ENCODE measurements around the gene GLUD1. TPM values are rescaled to one million over a fixed set of nuclear protein-coding genes. Genes with fewer than 3 reads are reported as not detected.
"Not testable (repeated sequence)": the region's sequence is repeated elsewhere in the genome, so short reads cannot be mapped to it uniquely, and the experiment has no call there.

GLUD1 gene
- total and polyA plus RNA-seq, 2 experiments from 2014 or later: 81.8 to 193 TPM

GRCh38 chr10:87038286-87038717 is 56.3 kb downstream of the GLUD1 start:
- no peaks in the 10 kb centered on the region for H3K9me3 ChIP-seq (ENCODE audit: low read depth)
- H3K4me3 ChIP-seq: no peak overlapping the region
- H3K27me3 ChIP-seq: no peaks in the 10 kb centered on the region
- H3K36me3 ChIP-seq: no peaks in the 10 kb centered on the region
- H3K4me1 ChIP-seq (ENCODE audit: low read depth): no peaks in the 10 kb centered on the region
- H3K27ac ChIP-seq: no peak overlapping the region
- no peak for TF ChIP-seq CTCF (IDR thresholded peaks at IDR 0.05; ENCODE audit: low read depth, low read length)
- DNase-seq (ENCODE audit: low read depth in 1 of 2, low spot score in 1 of 2): peak in 1 of 2 donors; percentile 7

GRCh38 chr10:87036623-87037022 is 58.0 kb downstream of the GLUD1 start:
- H3K9me3 ChIP-seq (ENCODE audit: low read depth): no peaks in the 10 kb centered on the region
- no peak for TF ChIP-seq CTCF (IDR thresholded peaks at IDR 0.05; ENCODE audit: low read depth, low read length)
- H3K4me1 ChIP-seq (ENCODE audit: low read depth): no peaks in the 10 kb centered on the region
- H3K4me3 ChIP-seq: no peak overlapping the region
- H3K36me3 ChIP-seq: no peaks in the 10 kb centered on the region
- no peak for DNase-seq (ENCODE audit: low read depth in 1 of 2, low spot score in 1 of 2)
- no peak overlapping the region for H3K27ac ChIP-seq
- no peaks in the 10 kb centered on the region for H3K27me3 ChIP-seq

DNA sequence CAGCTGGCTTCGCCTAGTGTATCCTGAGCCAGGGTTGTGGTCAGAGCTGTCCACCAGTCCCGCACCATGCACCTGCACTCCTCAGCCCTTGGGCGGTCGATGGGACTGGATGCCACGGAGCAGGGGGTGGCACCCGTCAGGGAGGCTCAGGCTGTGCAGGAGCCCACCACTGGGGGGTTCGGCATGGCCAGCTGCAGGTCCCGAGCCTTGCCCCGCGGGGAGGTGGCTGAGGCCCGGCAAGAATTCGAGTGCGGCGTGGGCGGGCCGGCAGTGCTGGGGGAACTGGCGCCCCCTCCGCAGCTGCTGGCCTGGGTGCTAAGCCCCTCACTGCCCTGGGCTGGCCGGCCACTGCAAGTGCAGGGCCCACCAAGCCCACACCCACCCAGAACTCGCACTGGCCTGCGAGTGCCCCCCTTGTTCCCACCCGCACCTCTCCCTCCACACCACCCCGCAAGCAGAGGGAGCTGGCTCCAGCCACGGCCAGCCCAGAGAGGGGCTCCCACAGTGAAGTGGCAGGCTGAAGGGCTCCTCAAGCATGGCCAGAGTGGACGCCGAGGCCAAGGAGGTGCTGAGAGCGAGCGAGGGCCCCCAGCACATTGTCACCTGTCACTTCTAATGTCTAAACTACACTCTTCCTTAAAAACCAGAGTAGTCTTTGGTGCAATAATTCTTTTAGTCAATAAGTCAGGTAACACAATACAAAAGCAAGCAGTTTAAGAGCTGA is 63.6 kb downstream of the GLUD1 start:
- H3K4me3 ChIP-seq: no peak overlapping the region
- TF ChIP-seq CTCF (IDR thresholded peaks at IDR 0.05; ENCODE audit: low read depth, low read length): no peak
- no peaks in the 10 kb centered on the region for H3K27me3 ChIP-seq
- no peak for DNase-seq (ENCODE audit: low read depth in 1 of 2, low spot score in 1 of 2)
- H3K27ac ChIP-seq: no peak overlapping the region
- H3K36me3 ChIP-seq: no peaks in the 10 kb centered on the region
- no peaks in the 10 kb centered on the region for H3K9me3 ChIP-seq (ENCODE audit: low read depth)
- no peaks in the 10 kb centered on the region for H3K4me1 ChIP-seq (ENCODE audit: low read depth)

DNA sequence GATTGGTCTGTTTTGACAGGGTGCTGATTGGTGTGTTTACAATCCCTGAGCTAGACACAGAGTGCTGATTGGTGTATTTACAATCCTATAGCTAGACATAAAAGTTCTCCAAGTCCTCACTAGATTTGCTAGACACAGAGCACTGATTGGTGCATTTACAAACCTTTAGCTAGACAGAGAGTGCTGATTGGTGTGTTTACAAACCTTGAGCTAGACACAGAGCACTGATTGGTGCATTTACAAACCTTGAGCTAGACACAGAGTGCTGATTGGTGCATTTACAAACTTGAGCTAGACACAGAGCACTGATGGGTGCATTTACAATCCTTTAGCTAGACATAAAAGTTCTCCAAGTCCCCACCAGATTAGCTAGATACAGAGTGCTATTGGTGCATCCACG is 64.2 kb downstream of the GLUD1 start:
- H3K27ac ChIP-seq; H3K36me3 ChIP-seq; H3K4me3 ChIP-seq; H3K9me3 ChIP-seq (ENCODE audit: low read depth); DNase-seq (ENCODE audit: low read depth in 1 of 2, low spot score in 1 of 2); H3K27me3 ChIP-seq; H3K4me1 ChIP-seq (ENCODE audit: low read depth): not testable (repeated sequence)

DNA sequence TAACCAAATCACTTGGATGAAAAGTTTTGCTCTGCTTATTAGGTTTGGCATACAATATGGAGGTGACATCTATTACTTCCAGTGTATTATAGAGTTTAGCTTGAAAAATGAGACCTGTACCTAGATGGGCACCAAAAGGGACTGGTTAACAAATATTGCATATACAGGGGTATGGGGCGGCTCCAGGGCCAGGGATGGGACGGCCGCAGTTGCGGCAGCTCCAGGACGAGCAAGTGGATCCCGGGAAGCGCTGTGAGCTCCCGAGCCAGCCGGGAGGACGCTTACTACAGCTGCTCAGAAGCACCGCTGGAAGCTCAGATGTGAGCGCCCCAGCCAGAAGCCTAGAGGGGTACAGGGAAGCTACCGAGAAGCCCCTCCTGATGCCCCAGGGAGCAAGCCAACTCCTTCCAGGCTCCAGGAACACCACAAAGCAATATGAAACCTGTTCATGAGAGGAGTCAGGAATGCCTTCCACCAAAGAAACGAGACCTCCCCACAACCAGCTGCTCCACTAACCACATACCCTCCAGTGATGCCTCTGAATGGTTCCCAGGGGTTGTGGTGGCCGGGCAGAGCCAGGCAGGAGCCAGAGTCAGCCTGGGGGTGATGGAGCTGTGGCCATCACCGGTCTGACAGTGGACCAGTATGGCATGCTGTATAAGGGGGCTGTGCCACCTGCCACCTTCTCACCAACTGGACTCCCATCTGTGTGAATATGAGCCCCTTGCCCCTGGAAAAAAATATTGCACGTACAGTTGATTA is 67.7 kb downstream of the GLUD1 start:
- not testable (repeated sequence) for H3K4me3 ChIP-seq; H3K27me3 ChIP-seq; H3K27ac ChIP-seq; H3K4me1 ChIP-seq (ENCODE audit: low read depth); H3K36me3 ChIP-seq; H3K9me3 ChIP-seq (ENCODE audit: low read depth); DNase-seq (ENCODE audit: low read depth in 1 of 2, low spot score in 1 of 2)

- peak in 1 of 2 donors; percentile 79 for DNase-seq (ENCODE audit: low read depth in 1 of 2, low spot score in 1 of 2)
- H3K27ac ChIP-seq; H3K27me3 ChIP-seq; H3K36me3 ChIP-seq; H3K4me1 ChIP-seq (ENCODE audit: low read depth); H3K9me3 ChIP-seq (ENCODE audit: low read depth); H3K4me3 ChIP-seq: not testable (repeated sequence)
These were observed 69.2 kb downstream of the GLUD1 start for GRCh38 chr10:87025285-87025958.

DNA sequence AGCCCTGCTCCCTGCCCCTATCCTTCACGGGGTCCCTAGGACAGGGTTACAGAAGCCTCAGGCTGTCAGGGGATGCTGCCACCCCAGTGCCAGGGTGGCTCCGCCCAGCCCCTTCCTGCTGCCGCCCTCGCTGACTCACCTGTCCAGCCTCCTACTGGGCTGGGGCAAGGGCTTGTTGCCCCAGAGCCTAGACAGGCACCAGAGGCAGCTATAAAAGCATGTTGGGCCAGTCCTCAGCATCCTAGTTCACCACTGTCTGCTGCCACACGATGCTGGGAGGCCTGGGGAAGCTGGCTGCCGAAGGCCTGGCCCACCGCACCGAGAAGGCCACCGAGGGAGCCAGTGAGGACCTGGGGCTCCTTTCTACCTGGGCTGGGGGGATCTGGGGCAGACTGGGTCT is 74.6 kb downstream of the GLUD1 start, which contains the start of gene FAM25A:
FAM25A (plus strand) TSS at position 239 of the 400 bp plus-strand sequence; CDS start at position 270, 31 bp downstream.
- DNase-seq (ENCODE audit: low read depth in 1 of 2, low spot score in 1 of 2); H3K4me1 ChIP-seq (ENCODE audit: low read depth); H3K36me3 ChIP-seq: not testable (repeated sequence)

DNA sequence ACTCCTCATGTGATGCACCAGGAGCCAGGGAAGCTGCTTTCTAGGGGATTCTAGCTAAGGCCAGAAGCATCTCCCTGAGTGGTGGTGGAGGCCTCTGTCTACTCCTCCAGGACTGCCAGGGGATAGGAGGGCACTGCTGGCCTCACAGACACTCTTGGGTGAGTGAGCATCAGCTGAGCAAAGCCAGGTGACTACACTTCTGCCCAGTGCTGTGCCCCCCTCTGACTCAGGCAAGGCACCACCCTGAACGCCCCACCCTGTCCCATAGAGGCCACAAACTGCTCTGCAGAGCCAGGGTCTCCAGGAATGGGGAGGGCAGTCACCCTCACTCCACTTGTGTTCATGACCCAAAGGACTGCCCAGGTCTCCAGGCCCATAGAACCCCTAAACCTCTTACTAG is 75.1 kb downstream of the GLUD1 start:
- not testable (repeated sequence) for H3K4me3 ChIP-seq; H3K36me3 ChIP-seq; H3K27ac ChIP-seq; H3K9me3 ChIP-seq (ENCODE audit: low read depth); H3K27me3 ChIP-seq; H3K4me1 ChIP-seq (ENCODE audit: low read depth); DNase-seq (ENCODE audit: low read depth in 1 of 2, low spot score in 1 of 2)

More for the DNA sequence above, 74.6 kb downstream of the GLUD1 start, which contains the start of gene FAM25A:
- not testable (repeated sequence) for H3K4me3 ChIP-seq; H3K27me3 ChIP-seq; H3K27ac ChIP-seq; H3K9me3 ChIP-seq (ENCODE audit: low read depth)

DNA sequence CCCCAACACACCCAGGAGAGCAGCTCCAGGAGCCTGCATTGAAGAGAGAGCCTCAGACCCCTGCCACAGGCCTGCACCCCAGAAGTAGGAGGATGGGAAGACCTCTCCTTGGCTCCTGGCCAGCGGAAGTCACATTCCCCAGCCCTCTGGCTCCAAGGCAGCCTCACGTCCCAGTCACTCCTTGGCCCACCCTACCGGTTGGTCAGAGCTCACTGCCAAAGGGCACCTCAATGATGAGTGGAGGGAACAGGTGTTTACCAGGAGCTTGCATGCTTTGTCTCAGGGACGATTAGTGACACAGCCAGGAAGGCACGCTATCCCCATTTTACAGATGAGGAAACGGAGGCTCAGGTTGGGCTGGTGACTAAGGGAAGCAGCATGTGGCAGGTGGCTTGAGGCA is 75.6 kb downstream of the GLUD1 start:
- not testable (repeated sequence) for H3K27me3 ChIP-seq; H3K9me3 ChIP-seq (ENCODE audit: low read depth); H3K27ac ChIP-seq; DNase-seq (ENCODE audit: low read depth in 1 of 2, low spot score in 1 of 2); H3K4me3 ChIP-seq; H3K4me1 ChIP-seq (ENCODE audit: low read depth); H3K36me3 ChIP-seq

- DNase-seq (ENCODE audit: low read depth in 1 of 2, low spot score in 1 of 2); H3K27me3 ChIP-seq; H3K4me3 ChIP-seq; H3K36me3 ChIP-seq; H3K27ac ChIP-seq; H3K9me3 ChIP-seq (ENCODE audit: low read depth); H3K4me1 ChIP-seq (ENCODE audit: low read depth): not testable (repeated sequence)
These were observed 76.5 kb downstream of the GLUD1 start for GRCh38 chr10:87018127-87018526.
